Kidney (tissue), 14 donors: ENCODE data around the gene NUCB1. TPM values are rescaled to one million over a fixed set of nuclear protein-coding genes. Genes with fewer than 3 reads are reported as not detected.

Experiments
- DNase-seq, 5 donors: peaks; one replicate each; pipeline ENCODE4 v3.0.0-alpha.2; 2013 to 2020
- FAIRE-seq: peaks from 2 replicates; lab custom pipeline; 2012; peaks lifted over from hg19 to GRCh38; lab: Jason Lieb, UNC
- H3K27ac ChIP-seq, 2 donors: one replicate each; pipeline ENCODE4 v1.7.0; 2013; ENCODE audit warnings: low read depth in 2 of 2, low read length in 2 of 2, inconsistent platforms in 1 of 2
- H3K27me3 ChIP-seq: one replicate; pipeline ENCODE4 v1.7.1; 2013; ENCODE audit warnings: low read length, inconsistent platforms; ENCODE audit not compliant: control insufficient read depth, insufficient read depth
- H3K36me3 ChIP-seq, 3 donors: one replicate each; pipeline versions ENCODE4 v1.7.0 to v1.7.1; 2013; ENCODE audit warnings: low read length in 3 of 3, control low read depth in 1 of 3, inconsistent platforms in 1 of 3; ENCODE audit not compliant: insufficient read depth in 3 of 3, control insufficient read depth in 2 of 3
- H3K4me1 ChIP-seq, 3 donors: one replicate each; pipeline versions ENCODE4 v1.7.0 to v1.7.1; 2013; ENCODE audit warnings: low read length in 3 of 3, inconsistent platforms in 1 of 3, low read depth in 1 of 3; ENCODE audit not compliant: control insufficient read depth in 2 of 3, insufficient read depth in 2 of 3
- H3K4me3 ChIP-seq, 3 donors: one replicate each; pipeline versions ENCODE4 v1.7.0 to v1.8.1; 2013; ENCODE audit warnings: low read length in 3 of 3, control low read depth in 1 of 3, inconsistent platforms in 1 of 3
- H3K9ac ChIP-seq, 3 donors: one replicate each; pipeline versions ENCODE4 v1.7.0 to v1.7.1; 2013; ENCODE audit warnings: low read length in 3 of 3, control low read depth in 1 of 3, inconsistent platforms in 1 of 3
- H3K9me3 ChIP-seq, 3 donors: one replicate each; pipeline versions ENCODE4 v1.7.0 to v1.7.1; 2013; ENCODE audit warnings: low read length in 3 of 3, control low read depth in 1 of 3, inconsistent platforms in 1 of 3; ENCODE audit not compliant: control insufficient read depth in 2 of 3, insufficient read depth in 1 of 3
- intact Hi-C: fragments of 100-400 bp; cut with DNase I; formaldehyde crosslinking; loops from one replicate; pipeline ENCODE4 v1.11.1; 2022
- polyA plus RNA-seq: library from polyadenylated mRNA; stranded (reverse); fragments of 350-450 nt; fragmentation: Illumina TruSeq; extraction: RNeasy Lipid Tissue Mini Kit (QIAGEN cat#74804); gene quantifications from one replicate; pipeline ENCODE4 v1.2.3, GENCODE V29; 2014; ENCODE audit warnings: low read depth, low replicate concordance; ENCODE audit not compliant: insufficient read depth
- total RNA-seq: library from RNA; stranded (reverse); fragmentation: NEBNext Ultra II Directional; extraction: Animal tissue kit (Norgen Biotek cat#: 25700); gene quantifications from one replicate; pipeline ENCODE4 v1.2.1, GENCODE V29; 2021
- TF ChIP-seq, protein P1 (sequence below): IDR thresholded peaks from 3 replicates; pipeline ENCODE4 v1.5.1; 2012; ENCODE audit warnings: mild to moderate bottlenecking, moderate library complexity, borderline replicate concordance; ENCODE audit not compliant: insufficient read depth; ENCODE audit errors: extremely low read depth
- donor health status: control.
- donor health status: control.
- donor health status: control.
- donor health status: control.
- donor health status: control.
- donor health status: DM: yes; HTN: yes; CAD: no.
- donor health status: Normal renal cell carcinoma (clear cell type).

The NUCB1 gene
- total and polyA plus RNA-seq, 2 donors from 2014 or later = 265 to 503 TPM

DNA sequence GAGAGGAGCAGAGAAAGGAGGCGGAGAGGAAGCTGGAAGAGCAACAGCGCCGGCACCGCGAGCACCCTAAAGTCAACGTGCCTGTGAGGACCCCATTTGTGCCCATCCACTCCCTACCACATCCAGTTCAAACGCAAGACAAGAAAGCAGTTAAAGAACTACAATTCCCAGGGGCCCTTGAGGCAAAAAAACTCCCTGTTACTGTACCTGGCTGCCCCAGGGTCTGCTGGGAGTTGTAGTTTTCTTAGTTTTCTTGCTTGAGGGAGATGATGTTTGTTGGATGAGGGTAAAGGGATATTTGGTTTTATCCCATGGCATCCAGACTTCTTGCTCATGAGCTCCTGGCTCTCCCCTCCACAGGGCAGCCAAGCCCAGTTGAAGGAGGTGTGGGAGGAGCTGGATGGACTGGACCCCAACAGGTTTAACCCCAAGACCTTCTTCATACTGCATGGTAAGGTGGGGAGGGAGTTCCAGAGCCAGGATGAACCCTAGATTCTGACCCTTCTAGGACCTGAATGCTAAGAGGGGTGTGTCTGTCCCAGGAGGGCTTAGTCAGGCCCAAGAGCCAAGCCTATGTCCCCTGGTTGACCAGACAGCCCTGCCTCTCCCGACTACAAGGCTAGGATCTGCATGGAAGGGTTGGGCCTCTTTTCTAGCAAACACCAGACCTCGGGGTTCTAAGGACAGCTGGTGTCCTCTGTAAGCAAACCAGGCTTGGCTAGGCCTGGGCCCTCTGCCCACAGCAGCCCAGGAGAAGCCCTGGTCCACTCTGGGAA is 13.2 kb downstream of the NUCB1 start:
- H3K27ac ChIP-seq = no peak overlapping the region
- DNase-seq (no peak), FAIRE-seq (no peak)
- no peak overlapping the region for H3K9ac ChIP-seq
- TF ChIP-seq, protein P1, sequence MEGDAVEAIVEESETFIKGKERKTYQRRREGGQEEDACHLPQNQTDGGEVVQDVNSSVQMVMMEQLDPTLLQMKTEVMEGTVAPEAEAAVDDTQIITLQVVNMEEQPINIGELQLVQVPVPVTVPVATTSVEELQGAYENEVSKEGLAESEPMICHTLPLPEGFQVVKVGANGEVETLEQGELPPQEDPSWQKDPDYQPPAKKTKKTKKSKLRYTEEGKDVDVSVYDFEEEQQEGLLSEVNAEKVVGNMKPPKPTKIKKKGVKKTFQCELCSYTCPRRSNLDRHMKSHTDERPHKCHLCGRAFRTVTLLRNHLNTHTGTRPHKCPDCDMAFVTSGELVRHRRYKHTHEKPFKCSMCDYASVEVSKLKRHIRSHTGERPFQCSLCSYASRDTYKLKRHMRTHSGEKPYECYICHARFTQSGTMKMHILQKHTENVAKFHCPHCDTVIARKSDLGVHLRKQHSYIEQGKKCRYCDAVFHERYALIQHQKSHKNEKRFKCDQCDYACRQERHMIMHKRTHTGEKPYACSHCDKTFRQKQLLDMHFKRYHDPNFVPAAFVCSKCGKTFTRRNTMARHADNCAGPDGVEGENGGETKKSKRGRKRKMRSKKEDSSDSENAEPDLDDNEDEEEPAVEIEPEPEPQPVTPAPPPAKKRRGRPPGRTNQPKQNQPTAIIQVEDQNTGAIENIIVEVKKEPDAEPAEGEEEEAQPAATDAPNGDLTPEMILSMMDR = no peak
- no peaks in the 10 kb centered on the region for H3K27me3 ChIP-seq
- H3K4me1 ChIP-seq = peaks cover 0 to 4% (median 3%) of the 10 kb centered on the region in 3 donors
- intact Hi-C loops = no loop called here
- H3K4me3 ChIP-seq = no peak overlapping the region
- H3K9me3 ChIP-seq = no peaks in the 10 kb centered on the region
- H3K36me3 ChIP-seq = peaks cover 13 to 48% (median 24%) of the 10 kb centered on the region in 3 donors

DNA sequence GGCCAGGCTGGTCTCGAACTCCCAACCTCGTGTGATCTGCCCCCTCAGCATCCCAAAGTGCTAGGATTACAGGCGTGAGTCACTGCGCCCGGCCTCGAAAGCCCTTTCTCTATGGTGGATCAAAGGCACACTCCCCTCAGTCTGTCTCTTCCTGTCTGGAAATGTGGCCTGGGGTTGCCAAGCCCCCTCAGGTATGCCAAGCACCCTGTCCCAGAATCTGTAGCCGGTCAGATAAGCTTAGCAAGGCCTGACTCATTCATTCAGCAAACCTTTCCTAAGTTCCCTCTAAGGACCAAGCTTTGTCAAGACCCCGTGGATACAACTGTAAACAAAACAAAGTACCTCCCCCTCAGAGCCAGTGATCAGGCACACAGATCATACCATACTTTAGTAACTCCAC is 14.1 kb downstream of the NUCB1 start:
- no peaks in the 10 kb centered on the region for H3K4me1 ChIP-seq
- intact Hi-C loops = no loop called here
- H3K27me3 ChIP-seq = no peaks in the 10 kb centered on the region
- no peak for FAIRE-seq
- DNase-seq = no peak
- no peak overlapping the region for H3K9ac ChIP-seq
- no peak overlapping the region for H3K4me3 ChIP-seq
- H3K27ac ChIP-seq = no peak overlapping the region
- TF ChIP-seq, protein P1 = no peak
- peaks cover 13 to 44% (median 24%) of the 10 kb centered on the region in 3 donors for H3K36me3 ChIP-seq
- no peaks in the 10 kb centered on the region for H3K9me3 ChIP-seq

DNA sequence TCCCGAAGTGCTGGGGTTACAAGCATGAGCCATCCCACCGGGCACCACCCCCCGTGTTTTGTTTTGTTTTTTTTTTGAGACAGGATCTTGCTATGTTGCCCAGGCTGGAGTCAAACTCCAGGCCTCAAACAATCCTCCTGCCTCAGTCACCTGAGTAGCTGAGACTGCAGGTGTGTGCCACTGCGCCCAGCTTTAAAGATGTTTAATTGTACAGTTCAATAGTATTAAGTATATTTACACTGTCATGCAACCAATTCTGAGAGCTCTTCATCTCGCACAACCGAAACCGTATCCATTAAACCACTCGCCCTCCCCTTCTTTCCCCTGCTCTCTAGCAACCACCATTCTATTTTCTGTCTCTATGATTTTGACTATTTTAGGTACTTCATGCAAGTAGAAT is 15.6 kb downstream of the NUCB1 start:
- DNase-seq = no peak
- no peak for FAIRE-seq
- Histone ChIP-seq H3K4me3 (no peak overlapping the region), H3K36me3 (peaks cover 10 to 41% (median 21%) of the 10 kb centered on the region in 3 donors), H3K27ac (no peak overlapping the region), H3K9me3 (no peaks in the 10 kb centered on the region), H3K27me3 (no peaks in the 10 kb centered on the region), H3K4me1 (no peaks in the 10 kb centered on the region), H3K9ac (no peak overlapping the region)
- intact Hi-C loops = no loop called here
- TF ChIP-seq, protein P1 = no peak
